RWPE1 (cell line): ENCODE data around the gene BSCL2.

Experiments used
- CTCF ChIA-PET: fragments of 350-600 bp; sonication (Branson Sonifier 250); formaldehyde crosslinking; extraction: SDS; loops from one replicate; lab custom pipeline; 2021; lab: Yijun Ruan, JAX
- POLR2A ChIA-PET: fragments of 400-600 bp; formaldehyde crosslinking; extraction: SDS; loops from one replicate; lab custom pipeline; 2020; ENCODE audit warnings: antibody characterized with exemption; ENCODE audit not compliant: low non-redundant PET; lab: Yijun Ruan, JAX
- DNase-seq: peaks from one replicate; pipeline ENCODE4 v3.0.0; 2012; ENCODE audit warnings: low spot score
- H3K27ac ChIP-seq: fragments of 450-650 bp; 2 replicates; pipeline ENCODE4 v1.5.1; 2017
- TF ChIP-seq, protein P1 (sequence below): fragments of 450-650 bp; conservative IDR thresholded peaks from 2 replicates; pipeline ENCODE4 v1.5.1; 2017; ENCODE audit warnings: low read depth, mild to moderate bottlenecking

BSCL2 gene

DNA sequence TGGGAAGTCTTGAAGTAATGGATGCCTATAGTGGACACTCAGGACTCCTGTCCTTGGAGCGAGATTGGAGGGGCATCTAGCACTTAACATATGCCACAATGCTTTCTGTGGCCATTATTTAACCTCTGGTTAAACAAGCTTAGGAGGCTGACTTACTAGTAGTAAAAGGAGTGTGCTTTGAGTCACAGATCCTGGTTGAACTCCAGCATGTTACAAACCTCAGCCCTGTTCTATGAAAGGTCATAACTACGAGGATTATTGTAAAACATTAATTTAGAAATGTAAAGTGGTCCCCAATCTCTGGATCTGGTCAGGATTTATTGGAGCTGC lies 34.1 kb downstream of the BSCL2 start:
- TF ChIP-seq, protein P1, sequence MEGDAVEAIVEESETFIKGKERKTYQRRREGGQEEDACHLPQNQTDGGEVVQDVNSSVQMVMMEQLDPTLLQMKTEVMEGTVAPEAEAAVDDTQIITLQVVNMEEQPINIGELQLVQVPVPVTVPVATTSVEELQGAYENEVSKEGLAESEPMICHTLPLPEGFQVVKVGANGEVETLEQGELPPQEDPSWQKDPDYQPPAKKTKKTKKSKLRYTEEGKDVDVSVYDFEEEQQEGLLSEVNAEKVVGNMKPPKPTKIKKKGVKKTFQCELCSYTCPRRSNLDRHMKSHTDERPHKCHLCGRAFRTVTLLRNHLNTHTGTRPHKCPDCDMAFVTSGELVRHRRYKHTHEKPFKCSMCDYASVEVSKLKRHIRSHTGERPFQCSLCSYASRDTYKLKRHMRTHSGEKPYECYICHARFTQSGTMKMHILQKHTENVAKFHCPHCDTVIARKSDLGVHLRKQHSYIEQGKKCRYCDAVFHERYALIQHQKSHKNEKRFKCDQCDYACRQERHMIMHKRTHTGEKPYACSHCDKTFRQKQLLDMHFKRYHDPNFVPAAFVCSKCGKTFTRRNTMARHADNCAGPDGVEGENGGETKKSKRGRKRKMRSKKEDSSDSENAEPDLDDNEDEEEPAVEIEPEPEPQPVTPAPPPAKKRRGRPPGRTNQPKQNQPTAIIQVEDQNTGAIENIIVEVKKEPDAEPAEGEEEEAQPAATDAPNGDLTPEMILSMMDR = no peak
- ChIA-PET CTCF (interaction anchor here (0.7 to 1.1 kb wide), 3 partner anchors 8 to 80 kb away, joined by 3 to 4 read pairs (median 3); no protein-coding TSS in a partner anchor), POLR2A (no interaction called here)
- peak overlapping the region; percentile 94 for H3K27ac ChIP-seq
- no peak for DNase-seq

DNA sequence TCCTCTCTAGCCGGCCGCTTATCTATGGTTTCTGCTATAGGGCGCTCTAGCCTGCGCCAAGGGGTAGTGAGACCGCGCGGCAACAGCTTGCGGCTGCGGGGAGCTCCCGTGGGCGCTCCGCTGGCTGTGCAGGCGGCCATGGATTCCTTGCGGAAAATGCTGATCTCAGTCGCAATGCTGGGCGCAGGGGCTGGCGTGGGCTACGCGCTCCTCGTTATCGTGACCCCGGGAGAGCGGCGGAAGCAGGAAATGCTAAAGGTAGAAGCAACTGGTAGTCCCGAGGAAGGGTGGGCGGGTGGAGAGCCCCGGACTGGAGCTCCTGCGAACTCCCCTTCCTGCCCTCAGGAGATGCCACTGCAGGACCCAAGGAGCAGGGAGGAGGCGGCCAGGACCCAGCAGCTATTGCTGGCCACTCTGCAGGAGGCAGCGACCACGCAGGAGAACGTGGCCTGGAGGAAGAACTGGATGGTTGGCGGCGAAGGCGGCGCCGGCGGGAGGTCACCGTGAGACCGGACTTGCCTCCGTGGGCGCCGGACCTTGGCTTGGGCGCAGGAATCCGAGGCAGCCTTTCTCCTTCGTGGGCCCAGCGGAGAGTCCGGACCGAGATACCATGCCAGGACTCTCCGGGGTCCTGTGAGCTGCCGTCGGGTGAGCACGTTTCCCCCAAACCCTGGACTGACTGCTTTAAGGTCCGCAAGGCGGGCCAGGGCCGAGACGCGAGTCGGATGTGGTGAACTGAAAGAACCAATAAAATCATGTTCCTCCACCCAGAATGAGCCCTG lies 35.4 kb downstream of the BSCL2 start, which contains the start of the genes LBHD1 and UQCC3:
Gene LBHD1, minus strand, starts transcription at position 660 of the 782 bp plus-strand sequence. CDS start 2,236 bp downstream, outside the sequence.
Gene UQCC3, plus strand, starts transcription at position 66 of the 782 bp plus-strand sequence. Its CDS starts 73 bp downstream, at position 139.
- CTCF ChIA-PET = interaction anchor here (0.6 to 1.1 kb wide), 3 partner anchors 37 to 529 kb away, joined by 3 to 4 read pairs (median 3); no protein-coding TSS in a partner anchor
- POLR2A ChIA-PET = interaction anchor here (0.9 to 1.5 kb wide), 3 partner anchors 50 to 98 kb away, joined by 4 to 7 read pairs (median 4); partner anchors contain the start of genes B3GAT3, EEF1G and ZBTB3

GRCh38 chr11:62671236-62671607 lies 36.0 kb downstream of the BSCL2 start:
- ChIA-PET POLR2A (interaction anchor here (0.9 to 1.5 kb wide), 2 partner anchors 49 to 97 kb away, joined by 4 to 7 read pairs; partner anchors contain the start of genes B3GAT3 and EEF1G), CTCF (interaction anchor here (0.6 kb wide), 1 partner anchor 529 kb away, joined by 4 read pairs; no protein-coding TSS in a partner anchor)
- TF ChIP-seq, protein P1 = no peak
- DNase-seq = no peak
- peak overlapping the region; percentile 94 for H3K27ac ChIP-seq

More for the DNA sequence above, 35.4 kb downstream of the BSCL2 start, which contains the start of the genes LBHD1 and UQCC3:
- H3K27ac ChIP-seq = peak within 1 kb of the TSS; percentile 94
- TF ChIP-seq, protein P1 = no peak
- peak; percentile 80 for DNase-seq

DNA sequence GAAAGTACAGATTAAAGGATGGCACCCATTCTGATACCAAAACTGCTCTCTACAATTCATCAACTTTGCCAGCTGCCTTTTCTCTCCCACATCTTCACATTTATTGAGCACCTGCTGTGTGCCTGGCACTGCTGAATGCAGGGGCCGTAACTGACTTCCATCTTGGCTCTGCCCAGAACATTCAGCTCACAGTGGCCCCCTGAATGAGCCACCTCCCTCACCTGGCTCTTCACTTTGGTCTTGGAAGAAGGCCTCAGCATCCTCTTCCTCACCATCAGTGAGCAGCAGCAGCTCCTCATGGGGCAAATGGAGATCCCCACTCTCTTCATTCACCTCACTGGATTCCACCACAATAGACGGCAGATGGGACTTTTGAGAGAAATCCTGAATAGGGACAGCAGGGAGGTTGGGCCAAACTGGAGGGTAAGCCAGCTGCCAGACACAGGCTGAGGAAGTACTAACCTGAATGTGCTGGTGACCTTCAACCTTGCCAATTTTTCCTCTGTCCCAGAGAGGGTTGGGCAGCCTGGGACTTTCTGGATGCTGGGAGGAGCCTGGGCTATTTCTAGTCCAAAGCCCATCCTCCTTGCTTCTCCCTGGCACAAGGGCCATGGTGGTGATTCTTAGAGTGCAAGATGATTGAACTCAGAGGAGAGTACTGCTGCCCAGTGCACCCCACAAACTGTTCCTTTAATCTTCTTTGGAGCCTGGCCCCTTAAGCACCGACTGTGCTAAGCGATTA lies 37.6 kb downstream of the BSCL2 start:
- ChIA-PET POLR2A (interaction anchor here (0.7 to 0.8 kb wide), 2 partner anchors 15 to 96 kb away, joined by 3 to 4 read pairs; partner anchors contain the start of gene EEF1G), CTCF (interaction anchor here (0.6 kb wide), 2 partner anchors 24 to 75 kb away, joined by 4 to 6 read pairs; no protein-coding TSS in a partner anchor)
- H3K27ac ChIP-seq = peak overlapping the region; percentile 94
- TF ChIP-seq, protein P1 = no peak
- no peak for DNase-seq

DNA sequence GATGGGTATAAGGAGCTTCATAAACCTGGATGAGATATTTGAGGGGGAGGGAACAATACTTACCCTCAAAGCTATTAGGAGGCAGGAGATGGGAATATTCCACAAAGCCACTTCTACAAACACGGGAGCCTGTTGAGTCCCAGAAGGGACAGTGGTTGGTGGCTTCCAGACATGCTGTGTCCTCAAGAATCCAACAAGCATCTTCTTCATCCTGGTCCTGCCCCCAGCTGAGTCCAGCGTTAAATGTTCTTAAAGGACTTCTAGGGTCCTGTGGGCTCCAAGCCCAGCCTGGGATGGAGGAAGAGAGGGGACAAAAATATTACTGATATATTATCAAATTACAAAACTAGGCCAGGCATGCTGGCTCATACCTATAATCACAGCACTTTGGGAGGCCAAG lies 39.8 kb downstream of the BSCL2 start:
- TF ChIP-seq, protein P1 = no peak
- ChIA-PET POLR2A (no interaction called here), CTCF (interaction anchor here (0.6 to 0.7 kb wide), 2 partner anchors 54 to 243 kb away, joined by 3 to 4 read pairs; no protein-coding TSS in a partner anchor)
- no peak for DNase-seq
- H3K27ac ChIP-seq = peak overlapping the region; percentile 94
